Measurements from ENCODE around the gene CASKIN2.

DNA sequence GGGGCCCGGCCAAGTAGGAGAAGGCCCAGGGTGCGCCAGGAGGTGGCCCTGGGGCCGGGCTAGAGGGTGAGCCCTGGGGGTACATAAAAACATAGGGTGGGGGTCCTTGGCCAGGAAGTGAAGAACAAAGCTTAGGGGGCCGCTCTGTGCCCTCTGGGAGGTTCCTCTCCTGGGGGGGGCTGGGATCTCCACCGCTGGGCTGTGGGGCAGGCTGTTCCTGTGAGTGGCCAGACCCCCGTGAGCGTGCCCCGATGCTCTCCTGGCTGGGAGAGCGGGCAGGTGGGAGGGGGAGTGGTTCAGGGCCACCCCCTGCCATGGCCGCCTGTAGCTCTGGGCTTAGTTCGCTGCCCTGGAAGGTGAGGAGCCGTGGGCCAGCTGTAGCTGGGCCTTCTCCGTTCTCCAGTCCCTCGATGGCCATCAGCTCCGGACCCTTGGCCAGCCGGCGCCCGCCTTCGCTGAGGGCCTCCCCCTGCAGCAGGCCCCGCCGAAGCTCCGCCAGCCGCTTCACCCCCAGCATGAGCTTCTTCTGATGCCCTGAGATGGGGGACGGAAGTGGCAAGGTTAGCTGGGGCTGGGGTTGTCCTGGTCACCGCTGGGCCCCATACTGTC is 12.5 kb downstream of the CASKIN2 start:
- no peak for TF ChIP-seq EZH2 (optimal IDR thresholded peaks at IDR 0.05; ENCODE audit: low read depth, low read length)
- TF ChIP-seq, protein P1, sequence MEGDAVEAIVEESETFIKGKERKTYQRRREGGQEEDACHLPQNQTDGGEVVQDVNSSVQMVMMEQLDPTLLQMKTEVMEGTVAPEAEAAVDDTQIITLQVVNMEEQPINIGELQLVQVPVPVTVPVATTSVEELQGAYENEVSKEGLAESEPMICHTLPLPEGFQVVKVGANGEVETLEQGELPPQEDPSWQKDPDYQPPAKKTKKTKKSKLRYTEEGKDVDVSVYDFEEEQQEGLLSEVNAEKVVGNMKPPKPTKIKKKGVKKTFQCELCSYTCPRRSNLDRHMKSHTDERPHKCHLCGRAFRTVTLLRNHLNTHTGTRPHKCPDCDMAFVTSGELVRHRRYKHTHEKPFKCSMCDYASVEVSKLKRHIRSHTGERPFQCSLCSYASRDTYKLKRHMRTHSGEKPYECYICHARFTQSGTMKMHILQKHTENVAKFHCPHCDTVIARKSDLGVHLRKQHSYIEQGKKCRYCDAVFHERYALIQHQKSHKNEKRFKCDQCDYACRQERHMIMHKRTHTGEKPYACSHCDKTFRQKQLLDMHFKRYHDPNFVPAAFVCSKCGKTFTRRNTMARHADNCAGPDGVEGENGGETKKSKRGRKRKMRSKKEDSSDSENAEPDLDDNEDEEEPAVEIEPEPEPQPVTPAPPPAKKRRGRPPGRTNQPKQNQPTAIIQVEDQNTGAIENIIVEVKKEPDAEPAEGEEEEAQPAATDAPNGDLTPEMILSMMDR (IDR thresholded peaks at IDR 0.05; ENCODE audit: low read length), result no peak

Data from MM.1S (cell line).